ENCODE data around the gene RASA3. TPM values are rescaled to one million over a fixed set of nuclear protein-coding genes. Genes with fewer than 3 reads are reported as not detected.

The RASA3 gene
- total RNA-seq, 2 experiments from 2014 or later, result 65.6 to 73.9 TPM

DNA sequence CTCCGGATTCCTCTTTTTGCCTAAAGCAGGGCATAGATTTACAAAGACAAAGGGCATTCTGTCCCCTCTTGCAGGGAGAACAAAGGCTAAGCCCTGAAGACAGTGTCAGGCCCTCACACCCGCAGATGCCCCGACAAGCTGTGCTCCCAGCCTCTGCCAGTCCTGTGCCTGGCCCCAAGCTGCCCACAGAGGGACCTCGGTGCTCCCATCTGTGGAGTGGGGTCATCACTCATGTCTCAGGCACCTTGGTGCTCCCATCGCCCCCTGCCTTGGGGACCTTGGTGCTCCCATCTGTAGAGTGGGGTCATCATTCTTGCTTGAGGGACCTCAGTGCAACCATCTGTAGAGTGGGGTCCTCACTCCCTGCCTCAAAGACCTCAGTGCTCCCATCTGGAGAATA, 182.9 kb downstream of the RASA3 start:
- POLR2A ChIA-PET, result no interaction called here
- ATAC-seq (ENCODE audit: low read depth), result no peak
- no peaks in the 10 kb centered on the region for H3K27me3 Mint-ChIP-seq
- H3K4me1 Mint-ChIP-seq, result no peaks in the 10 kb centered on the region
- DNase-seq, result no peak
- H3K27ac Mint-ChIP-seq, result no peak overlapping the region
- no peaks in the 10 kb centered on the region for H3K36me3 Mint-ChIP-seq
- no peaks in the 10 kb centered on the region for H3K9me3 Mint-ChIP-seq
- no peak overlapping the region for H3K4me3 Mint-ChIP-seq

DNA sequence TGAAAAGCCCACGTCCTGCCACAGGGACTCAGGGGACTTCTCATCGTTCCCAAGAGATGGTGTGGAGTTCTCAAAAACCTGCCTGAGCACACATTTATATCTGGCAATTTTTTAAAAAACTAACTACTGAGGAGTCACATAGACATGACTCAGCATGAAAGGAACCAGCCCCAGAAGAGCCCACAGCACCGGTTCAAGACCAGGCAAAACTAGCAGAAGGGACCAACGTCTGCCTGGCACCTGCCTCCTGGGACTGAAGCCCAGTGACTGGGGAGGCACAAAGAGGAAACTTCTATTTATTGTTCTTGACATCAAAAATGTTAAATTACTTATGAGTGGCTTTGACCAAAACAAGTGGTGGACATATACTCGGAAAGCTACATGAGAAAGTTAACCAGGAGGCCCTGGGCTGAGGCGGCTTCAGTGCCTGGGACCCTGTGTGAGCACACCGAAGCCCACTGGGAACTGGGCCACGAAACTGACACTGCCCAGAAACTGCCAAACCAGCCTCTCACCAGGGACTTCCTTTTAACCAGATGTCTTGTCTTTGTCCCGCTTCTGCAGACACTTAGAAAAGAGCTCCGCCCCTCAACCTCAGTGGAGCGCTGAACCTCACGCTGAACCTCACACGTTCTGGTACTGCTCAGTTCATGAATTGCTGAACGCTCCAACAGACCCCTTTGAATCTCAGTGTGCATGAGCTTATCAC, 184.2 kb downstream of the RASA3 start:
- POLR2A ChIA-PET, result no interaction called here
- ATAC-seq (ENCODE audit: low read depth) (no peak), DNase-seq (no peak)
- no peaks in the 10 kb centered on the region for H3K36me3 Mint-ChIP-seq
- H3K9me3 Mint-ChIP-seq, result no peaks in the 10 kb centered on the region
- H3K27ac Mint-ChIP-seq, result no peak overlapping the region
- no peaks in the 10 kb centered on the region for H3K4me1 Mint-ChIP-seq
- H3K4me3 Mint-ChIP-seq, result no peak overlapping the region
- H3K27me3 Mint-ChIP-seq, result no peaks in the 10 kb centered on the region

DNA sequence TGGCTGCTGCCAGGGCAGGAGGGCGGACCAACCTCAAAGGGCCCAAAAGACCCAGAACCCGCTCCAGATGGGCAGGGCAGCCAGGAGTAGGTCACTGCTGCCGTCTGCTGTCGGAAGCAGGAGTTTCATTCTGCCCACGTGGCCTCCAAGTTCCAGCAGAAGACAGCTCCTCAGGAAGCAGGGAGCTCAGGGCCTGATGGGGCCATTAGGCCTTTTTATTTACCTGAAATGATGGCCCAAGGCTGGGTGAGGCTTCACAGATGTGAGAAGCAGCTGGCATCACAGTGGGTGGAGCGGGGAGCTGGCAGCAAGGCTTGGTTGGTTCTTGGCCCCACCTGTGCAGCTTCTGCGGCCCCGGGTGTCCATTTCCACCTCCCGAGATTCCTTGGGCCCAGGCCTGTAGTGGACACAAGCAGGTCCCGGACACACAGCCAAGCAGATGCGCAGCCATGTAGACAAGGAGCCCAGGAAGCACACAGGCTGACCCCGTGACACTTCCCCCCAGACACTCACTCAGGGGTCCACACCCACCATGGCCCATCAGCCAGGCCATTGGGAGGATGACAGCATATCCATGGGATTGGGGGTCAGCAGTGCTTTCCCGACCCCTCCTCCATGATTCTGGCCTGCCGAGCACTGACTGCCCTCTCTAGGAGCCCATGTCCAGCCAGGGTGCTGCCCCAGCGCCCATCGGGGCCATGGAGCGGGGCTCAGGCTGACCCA, 185.0 kb downstream of the RASA3 start:
- Mint-ChIP-seq H3K4me1 (no peaks in the 10 kb centered on the region), H3K4me3 (no peak overlapping the region), H3K27ac (no peak overlapping the region), H3K27me3 (no peaks in the 10 kb centered on the region), H3K36me3 (no peaks in the 10 kb centered on the region), H3K9me3 (no peaks in the 10 kb centered on the region)
- POLR2A ChIA-PET, result no interaction called here
- ATAC-seq (ENCODE audit: low read depth) (no peak), DNase-seq (no peak)

DNA sequence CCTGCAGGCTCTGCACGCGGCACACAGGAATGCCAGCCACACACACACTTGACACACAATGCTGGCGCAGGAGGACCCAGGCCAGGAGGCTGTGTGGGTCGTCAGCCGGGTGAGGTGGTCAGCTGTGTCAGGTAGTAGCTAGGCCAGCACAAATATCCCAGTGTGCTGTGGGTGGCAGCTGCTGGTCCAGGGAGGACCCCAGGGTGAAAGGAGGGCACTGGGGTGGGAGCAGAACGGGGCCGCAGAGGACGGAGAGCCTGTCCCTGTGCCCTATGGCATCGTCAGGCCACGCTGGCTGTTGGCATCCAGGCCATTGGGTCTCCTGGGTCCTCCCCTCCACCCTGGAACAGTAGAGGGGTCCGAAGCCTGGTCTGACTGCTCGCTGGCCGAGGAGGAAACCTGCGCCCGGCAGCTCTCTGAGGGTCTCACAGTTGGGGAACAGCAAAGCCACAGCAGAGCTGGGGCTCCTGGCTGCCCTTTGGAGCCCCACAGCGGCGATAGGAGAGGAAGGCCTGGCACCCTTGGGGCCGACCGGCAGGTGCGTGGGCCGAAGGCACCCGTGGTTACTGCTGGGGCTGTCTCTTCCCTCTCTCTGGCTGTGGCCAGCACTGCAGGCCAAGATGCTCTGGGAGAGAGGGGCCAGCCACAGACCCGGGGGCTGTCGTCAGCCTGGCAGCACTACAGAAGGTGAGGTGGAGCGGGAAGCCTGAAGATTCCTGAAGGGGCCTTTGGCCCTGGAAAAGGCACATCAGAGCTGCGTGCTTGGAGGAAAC, 185.8 kb downstream of the RASA3 start:
- no peak for DNase-seq
- ATAC-seq (ENCODE audit: low read depth), result no peak
- Mint-ChIP-seq H3K4me1 (no peaks in the 10 kb centered on the region), H3K36me3 (no peaks in the 10 kb centered on the region), H3K27me3 (no peaks in the 10 kb centered on the region), H3K4me3 (no peak overlapping the region), H3K27ac (no peak overlapping the region), H3K9me3 (no peaks in the 10 kb centered on the region)
- POLR2A ChIA-PET, result no interaction called here

DNA sequence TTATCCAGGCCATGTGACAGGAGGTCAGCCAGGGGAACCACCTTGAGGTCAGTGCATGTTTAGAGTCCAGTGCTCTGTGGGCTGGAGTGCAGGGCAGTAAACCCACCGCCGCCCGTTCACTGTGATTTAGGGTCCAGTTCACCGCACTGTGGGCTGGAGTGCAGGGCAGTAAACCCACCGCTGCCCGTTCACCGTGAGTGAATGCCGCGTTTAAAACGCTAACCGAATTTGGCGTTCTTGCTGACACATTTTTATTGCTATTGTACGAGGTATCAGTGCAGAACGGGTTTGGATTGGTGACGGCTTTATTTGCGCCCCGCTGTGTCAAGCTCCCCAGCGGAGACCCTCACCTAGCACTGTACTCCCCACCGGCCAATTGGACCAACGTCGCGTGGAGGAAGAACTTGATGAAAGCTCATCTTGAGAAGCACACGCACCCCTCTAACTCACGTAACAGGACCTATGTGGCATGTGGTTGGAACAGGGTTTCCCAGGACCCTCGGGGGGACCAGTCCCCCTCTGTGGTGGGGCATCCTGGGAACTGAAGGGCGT, 186.5 kb downstream of the RASA3 start:
- H3K36me3 Mint-ChIP-seq, result no peaks in the 10 kb centered on the region
- DNase-seq (no peak), ATAC-seq (ENCODE audit: low read depth) (no peak)
- POLR2A ChIA-PET, result no interaction called here
- H3K4me3 Mint-ChIP-seq, result no peak overlapping the region
- H3K27ac Mint-ChIP-seq, result no peak overlapping the region
- no peaks in the 10 kb centered on the region for H3K9me3 Mint-ChIP-seq
- H3K4me1 Mint-ChIP-seq, result no peaks in the 10 kb centered on the region
- H3K27me3 Mint-ChIP-seq, result no peaks in the 10 kb centered on the region

DNA sequence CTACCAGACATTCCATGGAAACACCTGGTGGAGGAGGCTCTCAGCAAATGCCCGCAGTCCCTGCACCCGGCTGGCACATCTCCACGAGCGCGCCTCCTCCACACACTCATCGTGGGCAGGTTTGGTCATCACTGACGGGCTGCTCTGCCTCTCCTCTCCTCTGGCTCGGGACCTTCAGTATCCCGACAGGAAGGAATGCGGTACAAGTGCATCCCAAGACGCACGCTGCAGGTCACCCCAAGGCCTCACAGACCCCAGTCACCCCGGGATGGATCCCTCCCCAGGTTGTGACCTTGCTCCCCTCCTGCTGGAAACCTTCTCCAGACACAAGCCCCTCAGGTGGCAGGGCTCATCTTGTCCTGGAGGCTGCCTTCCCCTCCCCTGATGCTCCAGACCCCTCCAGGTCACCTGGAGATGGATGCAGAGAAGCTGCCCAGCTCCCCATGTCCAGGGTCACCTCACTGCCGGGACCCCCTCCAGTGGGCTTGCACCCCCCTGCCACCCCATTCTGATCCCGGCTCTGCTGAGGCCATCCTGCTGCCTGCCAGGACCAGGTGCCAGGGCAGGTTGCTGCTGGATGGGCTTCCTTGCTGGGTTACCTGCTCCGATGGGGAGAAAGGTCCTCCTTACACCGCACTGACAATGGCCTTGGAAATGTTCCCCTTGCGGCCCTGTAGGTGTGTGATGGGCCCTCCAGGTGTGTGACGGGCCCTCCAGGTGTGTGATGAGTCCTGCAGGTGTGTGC, 188.4 kb downstream of the RASA3 start:
- POLR2A ChIA-PET, result no interaction called here
- ATAC-seq (ENCODE audit: low read depth) (no peak), DNase-seq (no peak)
- H3K27ac Mint-ChIP-seq, result no peak overlapping the region
- H3K27me3 Mint-ChIP-seq, result no peaks in the 10 kb centered on the region
- no peaks in the 10 kb centered on the region for H3K36me3 Mint-ChIP-seq
- H3K4me1 Mint-ChIP-seq, result no peaks in the 10 kb centered on the region
- H3K4me3 Mint-ChIP-seq, result no peak overlapping the region
- no peaks in the 10 kb centered on the region for H3K9me3 Mint-ChIP-seq

DNA sequence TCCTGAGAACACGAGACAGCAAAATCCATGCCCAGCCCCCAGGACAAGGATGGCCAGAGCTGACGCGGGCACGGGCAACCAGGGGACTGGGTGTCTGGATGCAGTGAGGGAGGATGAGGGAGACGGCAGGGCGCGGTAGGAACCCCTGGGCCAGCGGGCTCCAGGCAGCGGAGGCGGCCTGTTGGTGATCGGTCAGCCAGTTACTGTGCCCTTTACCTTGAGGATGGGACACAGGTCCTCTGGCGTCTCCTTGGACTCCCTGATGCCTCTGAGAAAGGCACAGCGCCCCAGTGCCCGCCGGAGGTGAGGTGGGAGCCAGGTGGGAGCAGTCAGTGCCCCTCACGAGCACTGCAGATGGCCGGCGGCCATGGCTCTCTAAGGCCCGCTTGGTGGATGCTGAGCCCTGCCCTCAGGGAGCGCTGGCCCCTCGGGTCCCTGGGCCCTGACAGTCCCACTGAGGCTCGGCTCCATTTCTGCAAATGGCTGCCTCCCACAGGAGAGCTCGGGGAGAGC, 189.8 kb downstream of the RASA3 start:
- ATAC-seq (ENCODE audit: low read depth), result no peak
- Mint-ChIP-seq H3K27me3 (peaks cover 3% of the 10 kb centered on the region), H3K4me1 (no peaks in the 10 kb centered on the region), H3K9me3 (no peaks in the 10 kb centered on the region), H3K27ac (no peak overlapping the region), H3K36me3 (no peaks in the 10 kb centered on the region), H3K4me3 (no peak overlapping the region)
- POLR2A ChIA-PET, result no interaction called here
- DNase-seq, result no peak

DNA sequence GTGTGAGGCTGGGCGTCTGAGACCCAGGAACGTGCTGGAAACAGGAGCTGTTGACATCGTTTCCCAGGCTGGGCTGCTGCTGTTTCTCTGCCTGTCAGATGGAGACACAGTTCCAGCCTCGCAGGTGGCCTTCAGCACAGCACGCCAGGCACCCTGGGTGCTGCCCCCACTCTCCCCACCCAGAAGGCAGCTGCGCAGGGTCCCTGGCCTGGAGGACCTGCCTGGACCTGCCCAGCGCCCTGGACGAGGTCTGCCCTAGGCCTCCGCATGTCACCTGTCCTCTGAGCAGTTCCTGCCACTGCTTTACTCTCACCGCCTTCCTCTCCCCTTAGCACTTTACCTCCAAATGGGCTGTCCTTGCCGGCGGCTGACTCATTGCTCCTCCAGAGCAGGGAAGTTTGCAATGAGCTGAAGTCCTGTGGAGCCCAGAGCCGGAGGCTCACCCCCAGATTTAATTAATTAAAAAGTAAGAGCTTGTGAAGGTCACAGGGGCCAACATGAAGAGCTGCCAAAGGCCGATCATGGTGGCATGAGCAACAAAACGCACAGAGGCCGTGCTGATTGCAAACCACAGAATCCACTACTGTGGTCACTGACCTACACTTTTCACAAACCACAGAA, 190.7 kb downstream of the RASA3 start:
- POLR2A ChIA-PET, result no interaction called here
- DNase-seq (no peak), ATAC-seq (ENCODE audit: low read depth) (no peak)
- Mint-ChIP-seq H3K4me1 (no peaks in the 10 kb centered on the region), H3K9me3 (no peaks in the 10 kb centered on the region), H3K27ac (no peak overlapping the region), H3K27me3 (peaks cover 3% of the 10 kb centered on the region), H3K36me3 (no peaks in the 10 kb centered on the region), H3K4me3 (no peak overlapping the region)

DNA sequence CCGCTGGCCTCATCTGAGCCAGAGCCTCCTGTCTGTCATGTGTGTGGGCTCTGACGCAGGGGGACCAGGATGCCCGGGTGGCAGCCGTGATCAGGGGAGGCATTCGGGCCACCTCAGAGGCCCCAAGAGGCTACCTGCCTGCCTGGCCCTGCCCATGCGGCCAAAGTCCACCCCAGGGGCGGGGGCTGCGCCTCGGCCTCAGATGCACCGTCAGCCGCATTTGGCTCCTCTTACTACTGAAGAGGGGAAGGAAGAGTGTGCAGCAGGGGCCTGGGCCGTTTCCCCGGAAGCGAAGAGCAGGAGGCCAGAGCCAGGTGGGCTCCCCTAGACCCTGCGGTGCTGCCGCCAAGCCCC, 192.5 kb downstream of the RASA3 start:
- Mint-ChIP-seq H3K4me3 (no peak overlapping the region), H3K27me3 (peaks cover 11% of the 10 kb centered on the region), H3K36me3 (no peaks in the 10 kb centered on the region), H3K9me3 (no peaks in the 10 kb centered on the region), H3K4me1 (no peaks in the 10 kb centered on the region), H3K27ac (no peak overlapping the region)
- POLR2A ChIA-PET, result no interaction called here
- no peak for DNase-seq
- no peak for ATAC-seq (ENCODE audit: low read depth)

DNA sequence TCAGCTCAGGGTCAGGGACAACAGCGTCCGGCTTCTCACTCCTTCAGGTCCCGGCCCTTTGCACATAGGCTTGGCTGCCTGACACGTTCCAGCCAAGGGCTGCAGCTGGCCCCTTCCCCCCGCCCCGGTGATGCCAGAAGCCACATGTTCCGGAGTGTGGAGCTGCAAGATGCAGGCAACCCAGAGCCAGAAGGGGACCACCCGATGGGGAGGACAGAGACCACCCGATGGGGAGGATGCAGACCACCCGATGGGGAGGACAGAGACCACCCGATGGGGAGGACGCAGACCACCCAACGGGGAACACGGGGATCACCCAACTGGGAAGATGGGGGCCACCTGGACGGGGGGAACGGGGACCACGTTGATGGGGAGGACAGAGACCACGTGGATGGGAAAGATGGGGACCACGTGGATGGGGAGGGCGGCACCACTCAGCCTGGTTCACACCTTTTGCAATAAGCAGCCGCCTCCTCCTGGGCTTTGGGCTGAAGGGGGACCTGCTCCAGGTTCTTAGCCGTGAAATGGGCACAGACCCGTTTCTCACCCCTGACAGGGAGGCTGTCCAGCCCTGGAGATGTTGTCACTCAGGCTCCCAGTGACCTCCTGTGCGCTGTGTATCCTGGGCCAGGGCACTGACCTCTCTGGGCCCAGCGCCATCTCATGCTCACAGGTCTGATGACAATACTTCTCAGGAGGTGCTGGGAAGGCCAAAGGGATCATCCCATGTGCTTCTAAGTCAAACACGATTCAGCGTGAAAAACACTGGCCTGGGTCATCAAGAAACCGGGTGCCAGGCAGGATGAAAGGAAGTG, 193.1 kb downstream of the RASA3 start:
- DNase-seq, result no peak
- Mint-ChIP-seq H3K4me3 (no peak overlapping the region), H3K4me1 (no peaks in the 10 kb centered on the region), H3K27me3 (peaks cover 11% of the 10 kb centered on the region), H3K36me3 (no peaks in the 10 kb centered on the region), H3K27ac (no peak overlapping the region), H3K9me3 (no peaks in the 10 kb centered on the region)
- ATAC-seq (ENCODE audit: low read depth), result no peak
- POLR2A ChIA-PET, result no interaction called here

DNA sequence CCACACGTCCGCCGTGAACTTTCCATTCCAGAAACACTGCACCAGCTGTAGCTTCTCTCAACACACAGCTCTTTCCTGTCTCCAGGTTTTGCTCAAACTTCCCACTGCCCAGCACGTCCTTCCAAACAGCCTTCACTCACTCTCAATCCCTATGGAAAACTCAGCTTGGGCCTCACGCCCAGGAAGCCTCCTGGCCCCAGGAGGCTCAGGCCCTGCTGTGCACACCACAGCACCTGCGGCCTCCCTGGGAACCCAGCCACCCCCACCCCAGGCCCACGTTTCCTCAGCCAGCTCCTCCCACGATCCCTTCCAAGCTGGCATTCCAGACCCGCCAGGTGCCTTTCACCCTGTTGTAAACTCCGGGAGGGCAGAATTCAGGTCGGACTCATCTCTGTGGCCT, 193.7 kb downstream of the RASA3 start:
- Mint-ChIP-seq H3K4me3 (no peak overlapping the region), H3K4me1 (no peaks in the 10 kb centered on the region), H3K27me3 (peaks cover 15% of the 10 kb centered on the region), H3K9me3 (no peaks in the 10 kb centered on the region), H3K27ac (no peak overlapping the region), H3K36me3 (no peaks in the 10 kb centered on the region)
- ATAC-seq (ENCODE audit: low read depth) (no peak), DNase-seq (no peak)
- POLR2A ChIA-PET, result no interaction called here

DNA sequence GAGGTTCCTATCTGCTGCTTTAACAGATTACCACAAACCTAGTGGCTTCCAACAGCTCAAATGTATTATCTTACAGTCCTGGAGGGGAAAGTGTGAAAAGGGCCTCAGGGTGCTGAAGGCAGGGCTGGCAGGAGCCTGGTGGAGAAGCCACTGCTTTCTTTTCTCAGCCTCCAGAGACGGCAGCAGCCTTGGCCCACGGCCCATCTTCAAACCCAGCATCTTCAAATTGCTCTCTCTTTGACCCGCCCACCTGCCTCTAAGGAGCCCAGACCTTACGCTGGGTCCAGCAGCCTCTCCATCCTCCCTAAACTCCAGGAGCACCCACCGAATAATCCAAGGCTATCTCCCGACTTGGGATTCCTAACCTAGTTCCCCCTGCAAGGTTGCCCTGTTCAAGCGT, 194.2 kb downstream of the RASA3 start:
- POLR2A ChIA-PET, result no interaction called here
- H3K27me3 Mint-ChIP-seq, result peaks cover 17% of the 10 kb centered on the region
- no peak for DNase-seq
- H3K36me3 Mint-ChIP-seq, result no peaks in the 10 kb centered on the region
- no peaks in the 10 kb centered on the region for H3K9me3 Mint-ChIP-seq
- H3K4me3 Mint-ChIP-seq, result no peak overlapping the region
- no peak overlapping the region for H3K27ac Mint-ChIP-seq
- no peaks in the 10 kb centered on the region for H3K4me1 Mint-ChIP-seq
- ATAC-seq (ENCODE audit: low read depth), result no peak

Data from activated naive CD8-positive, alpha-beta T cell treated with anti-CD3 and anti-CD28 coated beads, Interleukin-2, amount 10 ng/mL, durations not matched to agents 7 days and 5 days (primary cell).